GM12864 (cell line): Measurements from ENCODE around the gene MAP4K1.
"Not testable (repeated sequence)": the region's sequence is repeated elsewhere in the genome, so short reads cannot be mapped to it uniquely, and the experiment has no call there.

Experiments used
- DNase-seq: peaks from one replicate; pipeline ENCODE4 v3.0.0-alpha.2; 2011; ENCODE audit warnings: low read depth
- H3K4me3 ChIP-seq: 2 replicates; pipeline ENCODE4 v1.5.1; 2011; ENCODE audit warnings: mild to moderate bottlenecking, low read depth, low read length, control low read depth
- TF ChIP-seq, protein P1 (sequence below): IDR thresholded peaks from 2 replicates; pipeline ENCODE4 v1.5.1; 2011; ENCODE audit warnings: low read depth, mild to moderate bottlenecking, moderate library complexity, low read length, control low read depth, inconsistent platforms; ENCODE audit errors: missing control alignments

Gene MAP4K1

DNA sequence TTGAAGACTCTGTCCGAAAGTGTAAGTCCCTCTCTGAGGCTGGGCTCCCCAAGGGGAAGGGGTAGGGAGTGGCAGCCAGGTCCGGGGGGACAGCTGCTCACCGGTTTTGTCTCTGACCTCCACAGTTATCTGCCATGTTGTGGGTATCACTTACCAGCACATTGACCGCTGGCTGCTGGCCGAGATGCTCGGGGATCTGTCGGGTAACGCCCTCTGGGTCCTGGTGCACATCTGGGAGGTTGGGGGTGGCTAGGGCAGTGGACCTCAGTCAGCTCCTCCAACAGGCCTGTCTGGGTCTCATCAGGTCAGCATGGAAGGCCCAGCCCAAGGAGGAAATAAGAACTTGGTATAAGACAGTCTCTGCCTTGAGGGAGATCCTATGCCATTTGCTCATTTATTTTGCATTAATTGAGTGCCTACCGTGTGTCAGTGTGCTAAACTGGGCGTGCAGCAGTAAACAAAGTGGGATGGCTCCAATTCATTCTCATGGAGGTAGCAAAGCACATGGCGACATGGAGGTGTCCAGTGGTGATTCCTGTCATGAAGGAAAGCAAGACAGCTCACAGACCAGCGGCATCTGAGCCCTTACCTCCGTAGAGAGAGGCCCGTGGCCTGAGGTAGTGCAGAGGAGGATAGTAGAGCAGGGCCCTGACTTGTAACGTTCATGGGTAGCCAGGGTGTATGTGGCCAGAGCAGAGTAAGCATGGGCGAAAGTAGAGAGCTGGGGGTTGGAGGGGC, 14.9 kb upstream of the MAP4K1 start:
- H3K4me3 ChIP-seq = no peak overlapping the region
- TF ChIP-seq, protein P1, sequence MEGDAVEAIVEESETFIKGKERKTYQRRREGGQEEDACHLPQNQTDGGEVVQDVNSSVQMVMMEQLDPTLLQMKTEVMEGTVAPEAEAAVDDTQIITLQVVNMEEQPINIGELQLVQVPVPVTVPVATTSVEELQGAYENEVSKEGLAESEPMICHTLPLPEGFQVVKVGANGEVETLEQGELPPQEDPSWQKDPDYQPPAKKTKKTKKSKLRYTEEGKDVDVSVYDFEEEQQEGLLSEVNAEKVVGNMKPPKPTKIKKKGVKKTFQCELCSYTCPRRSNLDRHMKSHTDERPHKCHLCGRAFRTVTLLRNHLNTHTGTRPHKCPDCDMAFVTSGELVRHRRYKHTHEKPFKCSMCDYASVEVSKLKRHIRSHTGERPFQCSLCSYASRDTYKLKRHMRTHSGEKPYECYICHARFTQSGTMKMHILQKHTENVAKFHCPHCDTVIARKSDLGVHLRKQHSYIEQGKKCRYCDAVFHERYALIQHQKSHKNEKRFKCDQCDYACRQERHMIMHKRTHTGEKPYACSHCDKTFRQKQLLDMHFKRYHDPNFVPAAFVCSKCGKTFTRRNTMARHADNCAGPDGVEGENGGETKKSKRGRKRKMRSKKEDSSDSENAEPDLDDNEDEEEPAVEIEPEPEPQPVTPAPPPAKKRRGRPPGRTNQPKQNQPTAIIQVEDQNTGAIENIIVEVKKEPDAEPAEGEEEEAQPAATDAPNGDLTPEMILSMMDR = no peak

GRCh38 chr19:38631811-38632475, 14.2 kb upstream of the MAP4K1 start:
- not testable (repeated sequence) for H3K4me3 ChIP-seq, DNase-seq

More for the DNA sequence above, 14.9 kb upstream of the MAP4K1 start:
- DNase-seq = no peak

GRCh38 chr19:38631301-38631700, 13.5 kb upstream of the MAP4K1 start:
- not testable (repeated sequence) for DNase-seq, H3K4me3 ChIP-seq

- no peak overlapping the region for H3K4me3 ChIP-seq
- TF ChIP-seq, protein P1 = no peak
- no peak for DNase-seq
Observed at GRCh38 chr19:38629568-38629967, 11.8 kb upstream of the MAP4K1 start.

DNA sequence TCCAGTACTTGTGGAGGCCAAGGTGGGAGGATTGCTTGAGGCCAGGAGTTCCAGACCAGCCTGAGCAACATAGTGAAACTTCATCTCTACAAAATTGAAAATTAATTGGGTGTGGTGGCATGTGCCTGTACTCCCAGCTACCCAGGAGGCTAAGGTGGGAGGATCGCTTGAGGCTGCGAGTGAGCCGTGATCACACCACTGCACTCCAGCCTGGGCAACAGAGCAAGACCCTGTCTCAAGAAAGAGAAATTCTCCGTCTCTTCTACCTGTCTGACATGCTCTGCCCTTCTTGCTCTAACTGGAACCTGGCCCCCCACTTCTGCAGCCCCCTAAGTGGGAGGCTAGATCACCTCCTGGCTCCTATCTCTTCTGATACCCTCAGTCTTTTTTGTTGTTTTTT, 8.6 kb upstream of the MAP4K1 start:
- no peak overlapping the region for H3K4me3 ChIP-seq
- TF ChIP-seq, protein P1 = no peak
- no peak for DNase-seq

DNA sequence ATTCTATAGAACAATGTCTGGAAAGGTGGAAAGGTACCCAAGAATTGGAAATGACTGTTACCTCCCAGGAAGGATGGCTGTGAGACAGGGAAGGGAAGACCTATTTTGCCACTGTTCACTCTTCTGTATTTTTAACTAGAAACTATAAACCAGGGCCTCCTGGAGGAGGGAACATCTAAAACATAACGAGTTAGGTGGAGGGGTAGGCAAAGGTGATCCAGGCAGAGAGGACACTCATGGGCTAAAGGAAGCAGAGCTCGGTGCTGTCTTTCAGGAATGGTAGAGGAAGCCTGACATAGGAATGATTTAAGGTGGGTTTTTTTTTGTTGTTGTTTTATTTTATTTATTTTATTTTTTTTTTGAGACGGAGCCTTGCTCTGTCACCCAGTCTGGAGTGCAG, 7.1 kb upstream of the MAP4K1 start:
- TF ChIP-seq, protein P1 = no peak
- DNase-seq = no peak
- H3K4me3 ChIP-seq = no peak overlapping the region

DNA sequence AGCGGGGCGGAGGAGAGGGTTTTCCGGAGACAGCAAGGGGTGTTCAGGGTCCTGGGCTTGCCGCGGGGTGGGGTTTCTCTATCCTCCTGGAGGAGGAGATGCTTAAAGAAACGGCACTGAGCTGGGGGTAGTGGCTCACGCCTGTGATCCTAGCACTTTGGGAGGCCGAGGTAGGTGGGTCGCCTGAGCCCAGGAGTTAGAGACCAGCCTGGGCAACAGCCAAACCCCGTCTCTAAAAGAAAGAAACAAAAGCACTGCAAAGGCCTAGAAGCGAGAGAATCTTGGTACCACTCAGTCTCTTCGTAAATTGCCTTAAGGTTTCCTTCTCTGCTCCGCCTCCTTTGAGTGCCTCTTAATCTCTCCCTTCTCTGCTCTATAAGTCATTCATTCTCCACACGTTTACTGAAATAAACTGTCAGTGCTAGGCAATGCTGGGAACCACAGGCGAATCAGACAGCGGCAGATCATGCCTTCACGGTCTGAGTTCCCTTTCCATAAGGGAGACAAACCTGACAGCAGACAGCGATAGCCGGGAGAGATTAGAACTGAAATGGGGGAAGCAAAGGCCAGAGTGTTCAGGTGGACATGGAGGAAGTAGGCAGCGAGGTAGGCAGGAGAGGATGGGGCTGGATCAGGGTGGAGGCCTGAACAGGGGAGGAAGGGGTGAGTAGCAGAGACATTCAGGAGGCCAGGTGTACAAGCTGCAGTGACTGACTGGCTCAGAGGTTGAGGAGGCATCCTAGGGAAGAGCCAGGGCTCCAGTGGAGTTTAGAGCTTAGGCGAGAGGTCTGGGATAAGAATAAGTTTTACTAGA, 1.8 kb upstream of the MAP4K1 start:
- TF ChIP-seq, protein P1 = no peak
- H3K4me3 ChIP-seq = peak overlapping the region; percentile 85
- DNase-seq = no peak
